ENCODE data around the gene AHCY.
"Not testable (repeated sequence)": the region's sequence is repeated elsewhere in the genome, so short reads cannot be mapped to it uniquely, and the experiment has no call there.

The AHCY gene

GRCh38 chr20:34322267-34323105, 19.3 kb upstream of the AHCY start:
- DNase-seq = no peak

GRCh38 chr20:34320861-34321260, 17.7 kb upstream of the AHCY start:
- no peak for DNase-seq

- no peak for DNase-seq
Measured at GRCh38 chr20:34318609-34319443, 15.7 kb upstream of the AHCY start.

- DNase-seq = no peak
Measured at GRCh38 chr20:34316196-34316814, 13.2 kb upstream of the AHCY start.

- DNase-seq = no peak
Measured at GRCh38 chr20:34315236-34315635, 12.1 kb upstream of the AHCY start.

GRCh38 chr20:34312544-34313217, 9.5 kb upstream of the AHCY start:
- DNase-seq = peak; percentile 70

- DNase-seq = no peak
Measured at GRCh38 chr20:34312024-34312460, 8.9 kb upstream of the AHCY start.

GRCh38 chr20:34311118-34312023, 8.2 kb upstream of the AHCY start:
- no peak for DNase-seq

GRCh38 chr20:34310481-34311117, 7.4 kb upstream of the AHCY start:
- no peak for DNase-seq

- no peak for DNase-seq
Measured at GRCh38 chr20:34309691-34310090, 6.5 kb upstream of the AHCY start.

- no peak for DNase-seq
Measured at GRCh38 chr20:34305333-34306230, 2.4 kb upstream of the AHCY start.

GRCh38 chr20:34302312-34302722, 838 bp downstream of the AHCY start:
- no peak for DNase-seq

- DNase-seq = no peak
Measured at GRCh38 chr20:34301587-34302311, 1.4 kb downstream of the AHCY start.

GRCh38 chr20:34300809-34301586, 2.2 kb downstream of the AHCY start:
- DNase-seq = no peak

- no peak for DNase-seq
Measured at GRCh38 chr20:34300256-34300806, 2.8 kb downstream of the AHCY start.

- no peak for DNase-seq
Measured at GRCh38 chr20:34299556-34300255, 3.4 kb downstream of the AHCY start.

- DNase-seq = not testable (repeated sequence)
Measured at GRCh38 chr20:34298294-34298784, 4.8 kb downstream of the AHCY start.
